Chondrocyte (in vitro differentiated cells): ENCODE measurements around the gene PYGB. TPM values are rescaled to one million over a fixed set of nuclear protein-coding genes. Genes with fewer than 3 reads are reported as not detected.

ENCODE experiments used
- DNase-seq: peaks from one replicate; pipeline ENCODE4 v3.0.0; 2021; ENCODE audit warnings: mixed read lengths, low spot score
- H3K27ac Mint-ChIP-seq: one replicate; pipeline ENCODE4 v1.8.0; 2021; ENCODE audit warnings: mild to moderate bottlenecking, moderate library complexity, mixed read lengths; ENCODE audit not compliant: unreplicated experiment
- H3K27me3 Mint-ChIP-seq: 2 replicates; pipeline ENCODE4 v1.8.0; 2021; ENCODE audit warnings: low read depth, mixed read lengths
- H3K36me3 Mint-ChIP-seq: 2 replicates; pipeline ENCODE4 v1.8.0; 2021; ENCODE audit warnings: low read depth, mixed read lengths
- H3K4me1 Mint-ChIP-seq: 2 replicates; pipeline ENCODE4 v1.8.0; 2021; ENCODE audit warnings: low read depth, mild to moderate bottlenecking, mixed read lengths
- H3K4me3 Mint-ChIP-seq: one replicate; pipeline ENCODE4 v1.8.0; 2021; ENCODE audit warnings: mild to moderate bottlenecking, moderate library complexity, mixed read lengths; ENCODE audit not compliant: unreplicated experiment
- H3K9me3 Mint-ChIP-seq: 2 replicates; pipeline ENCODE4 v1.8.0; 2021; ENCODE audit warnings: low read depth, mixed read lengths
- CTCF ChIP-seq: fragments of 200-600 bp; sonication (generic); IDR thresholded peaks from 2 replicates; pipeline ENCODE4 v1.5.0; 2021; ENCODE audit warnings: antibody characterized with exemption, mild to moderate bottlenecking, moderate library complexity
- total RNA-seq: library from RNA; stranded (reverse); gene quantifications from 3 replicates; pipeline ENCODE4 v1.2.1, GENCODE V29; 2021

The PYGB gene
- total RNA-seq, 1 donor from 2014 or later, result 171 TPM

GRCh38 chr20:25252686-25253421 is 5.0 kb downstream of the PYGB start:
- DNase-seq, result no peak
- Mint-ChIP-seq H3K9me3 (no peaks in the 10 kb centered on the region), H3K27ac (no peak overlapping the region), H3K4me3 (no peak overlapping the region), H3K36me3 (peaks cover 1% of the 10 kb centered on the region), H3K27me3 (no peaks in the 10 kb centered on the region), H3K4me1 (peaks cover 77% of the 10 kb centered on the region)
- no peak for TF ChIP-seq CTCF

GRCh38 chr20:25253606-25254275 is 5.9 kb downstream of the PYGB start:
- Mint-ChIP-seq H3K27me3 (no peaks in the 10 kb centered on the region), H3K4me3 (no peak overlapping the region), H3K36me3 (peaks cover 3% of the 10 kb centered on the region), H3K27ac (no peak overlapping the region), H3K9me3 (no peaks in the 10 kb centered on the region), H3K4me1 (peaks cover 81% of the 10 kb centered on the region)
- no peak for DNase-seq
- no peak for TF ChIP-seq CTCF

GRCh38 chr20:25254571-25254970 is 6.7 kb downstream of the PYGB start:
- Mint-ChIP-seq H3K36me3 (peaks cover 9% of the 10 kb centered on the region), H3K27ac (no peak overlapping the region), H3K4me1 (peaks cover 73% of the 10 kb centered on the region), H3K4me3 (no peak overlapping the region), H3K9me3 (no peaks in the 10 kb centered on the region), H3K27me3 (no peaks in the 10 kb centered on the region)
- TF ChIP-seq CTCF, result no peak
- no peak for DNase-seq

GRCh38 chr20:25254986-25255680 is 7.2 kb downstream of the PYGB start:
- peak; percentile 17 for TF ChIP-seq CTCF
- H3K4me3 Mint-ChIP-seq, result no peak overlapping the region
- no peaks in the 10 kb centered on the region for H3K9me3 Mint-ChIP-seq
- H3K36me3 Mint-ChIP-seq, result peaks cover 12% of the 10 kb centered on the region
- peak; percentile 81 for DNase-seq
- no peaks in the 10 kb centered on the region for H3K27me3 Mint-ChIP-seq
- peaks cover 68% of the 10 kb centered on the region for H3K4me1 Mint-ChIP-seq
- H3K27ac Mint-ChIP-seq, result peak overlapping the region; percentile 51

- H3K4me1 Mint-ChIP-seq, result peaks cover 56% of the 10 kb centered on the region
- TF ChIP-seq CTCF, result no peak
- no peaks in the 10 kb centered on the region for H3K27me3 Mint-ChIP-seq
- peaks cover 20% of the 10 kb centered on the region for H3K36me3 Mint-ChIP-seq
- DNase-seq, result no peak
- no peaks in the 10 kb centered on the region for H3K9me3 Mint-ChIP-seq
- peak overlapping the region; percentile 8 for H3K27ac Mint-ChIP-seq
- no peak overlapping the region for H3K4me3 Mint-ChIP-seq
Observed at GRCh38 chr20:25256226-25256859, 8.5 kb downstream of the PYGB start.
